Measurements from ENCODE around the gene SMAP1.

GRCh38 chr6:70684794-70685493 lies 17.3 kb downstream of the SMAP1 start:
- TF ChIP-seq CTCF (conservative IDR thresholded peaks at IDR 0.05; ENCODE audit: low read depth, low read length) = no peak
- TF ChIP-seq EZH2 (IDR thresholded peaks at IDR 0.05; ENCODE audit: borderline replicate concordance, low read depth, low read length, poor library complexity, severe bottlenecking) = no peak

All from A673 (cell line).